ENCODE measurements around the gene DTWD2.
"Not testable (repeated sequence)": the region's sequence is repeated elsewhere in the genome, so short reads cannot be mapped to it uniquely, and the experiment has no call there.

The DTWD2 gene

GRCh38 chr5:118994595-118994994 is 6.2 kb upstream of the DTWD2 start:
- DNase-seq, result no peak

- not testable (repeated sequence) for DNase-seq
Observed at GRCh38 chr5:118993118-118993517, 4.8 kb upstream of the DTWD2 start.

DNA sequence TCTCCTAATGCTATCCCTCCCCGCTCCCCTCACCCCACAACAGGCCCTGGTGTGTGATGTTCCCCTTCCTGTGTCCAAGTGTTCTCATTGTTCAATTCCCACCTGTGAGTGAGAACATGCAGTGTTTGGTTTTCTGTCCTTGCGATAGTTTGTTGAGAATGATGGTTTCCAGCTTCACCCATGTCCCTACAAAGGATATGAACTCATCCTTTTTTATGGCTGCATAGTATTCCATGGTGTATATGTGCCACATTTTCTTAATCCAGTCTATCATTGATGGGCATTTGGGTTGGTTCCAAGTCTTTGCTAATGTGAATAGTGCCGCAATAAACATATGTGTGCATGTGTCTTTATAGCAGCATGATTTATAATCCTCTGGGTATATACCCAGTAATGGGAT is 3.7 kb upstream of the DTWD2 start:
- DNase-seq, result not testable (repeated sequence)

- no peak for DNase-seq
Observed at GRCh38 chr5:118990582-118990981, 2.2 kb upstream of the DTWD2 start.

GRCh38 chr5:118989816-118990215 is 1.5 kb upstream of the DTWD2 start:
- no peak for DNase-seq

- DNase-seq, result no peak
Observed at GRCh38 chr5:118988866-118989180, 476 bp upstream of the DTWD2 start.

GRCh38 chr5:118984602-118985001 is 3.7 kb downstream of the DTWD2 start:
- DNase-seq, result no peak

DNA sequence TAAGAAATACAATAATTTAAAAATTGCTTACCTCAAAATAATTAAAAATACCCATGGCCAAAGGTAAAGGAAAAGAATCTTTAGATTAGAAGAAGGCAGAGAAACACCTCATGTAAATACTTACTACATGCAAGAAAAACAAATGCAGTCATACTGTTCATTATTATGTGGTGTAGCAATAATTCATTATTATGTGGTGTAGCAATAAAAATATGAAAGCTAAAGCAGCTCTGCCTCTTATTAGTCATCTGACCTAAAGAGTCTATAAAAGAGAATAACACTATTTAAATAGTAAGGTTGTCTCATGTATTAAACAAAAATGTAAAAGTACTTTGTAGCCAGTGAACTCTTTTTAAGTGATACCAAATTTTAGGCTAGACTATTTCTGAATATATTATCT is 6.6 kb downstream of the DTWD2 start:
- no peak for DNase-seq

- DNase-seq, result no peak
Observed at GRCh38 chr5:118980438-118980837, 7.9 kb downstream of the DTWD2 start.

GRCh38 chr5:118980017-118980416 is 8.3 kb downstream of the DTWD2 start:
- DNase-seq, result no peak

DNA sequence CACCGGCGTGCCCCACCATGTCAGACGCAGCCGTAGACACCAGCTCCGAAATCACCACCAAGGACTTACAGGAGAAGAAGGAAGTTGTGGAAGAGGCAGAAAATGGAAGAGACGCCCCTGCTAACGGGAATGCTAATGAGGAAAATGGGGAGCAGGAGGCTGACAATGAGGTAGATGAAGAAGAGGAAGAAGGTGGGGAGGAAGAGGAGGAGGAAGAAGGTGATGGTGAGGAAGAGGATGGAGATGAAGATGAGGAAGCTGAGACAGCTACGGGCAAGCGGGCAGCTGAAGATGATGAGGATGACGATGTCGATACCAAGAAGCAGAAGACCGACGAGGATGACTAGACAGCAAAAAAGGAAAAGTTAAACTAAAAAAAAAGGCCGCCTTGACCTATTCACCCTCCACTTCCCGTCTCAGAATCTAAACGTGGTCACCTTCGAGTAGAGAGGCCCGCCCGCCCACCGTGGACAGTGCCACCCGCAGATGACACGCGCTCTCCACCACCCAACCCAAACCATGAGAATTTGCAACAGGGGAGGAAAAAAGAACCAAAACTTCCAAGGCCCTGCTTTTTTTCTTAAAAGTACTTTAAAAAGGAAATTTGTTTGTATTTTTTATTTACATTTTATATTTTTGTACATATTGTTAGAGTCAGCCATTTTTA is 14.4 kb downstream of the DTWD2 start:
- not testable (repeated sequence) for DNase-seq

- no peak for DNase-seq
Observed at GRCh38 chr5:118968925-118969375, 19.4 kb downstream of the DTWD2 start.

- no peak for DNase-seq
Observed at GRCh38 chr5:118968406-118968911, 19.9 kb downstream of the DTWD2 start.

GRCh38 chr5:118967059-118967508 is 21.3 kb downstream of the DTWD2 start:
- no peak for DNase-seq

DNA sequence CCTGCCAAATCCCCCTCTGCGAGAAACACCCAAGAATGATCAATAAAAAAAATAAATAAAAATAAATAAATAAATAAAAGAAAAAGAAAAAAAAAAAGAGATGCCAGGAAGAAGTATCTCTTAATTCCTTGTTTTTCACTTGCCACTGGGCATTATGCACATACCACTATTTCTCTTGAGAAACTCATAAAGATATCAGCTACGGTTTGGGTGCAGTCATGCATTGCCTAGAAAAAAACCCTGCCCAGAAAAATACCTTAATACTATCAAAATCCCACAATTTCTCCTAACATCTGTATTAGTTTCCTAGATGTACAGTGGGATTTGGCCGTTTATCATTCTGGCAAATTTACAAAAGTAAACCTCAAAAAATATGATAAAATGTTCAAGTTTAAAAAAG is 22.5 kb downstream of the DTWD2 start:
- no peak for DNase-seq

DNA sequence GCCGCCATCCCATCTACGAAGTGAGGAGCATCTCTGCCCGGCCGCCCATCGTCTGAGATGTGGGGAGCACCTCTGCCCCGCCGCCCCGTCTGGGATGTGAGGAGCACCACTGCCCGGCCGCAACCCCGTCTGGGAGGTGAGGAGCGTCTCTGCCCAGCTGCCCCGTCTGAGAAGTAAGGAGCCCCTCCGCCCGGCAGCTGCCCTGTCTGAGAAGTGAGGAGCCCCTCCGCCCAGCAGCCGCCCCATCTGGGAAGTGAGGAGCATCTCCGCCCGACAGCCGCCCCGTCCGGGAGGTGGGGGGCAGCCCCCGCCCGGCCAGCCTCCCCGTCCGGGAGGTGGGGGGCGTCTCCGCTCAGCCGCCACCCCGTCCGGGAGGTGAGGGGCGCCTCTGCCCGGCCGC is 23.4 kb downstream of the DTWD2 start:
- DNase-seq, result not testable (repeated sequence)

GRCh38 chr5:118964388-118964787 is 24.0 kb downstream of the DTWD2 start:
- DNase-seq, result not testable (repeated sequence)

DNA sequence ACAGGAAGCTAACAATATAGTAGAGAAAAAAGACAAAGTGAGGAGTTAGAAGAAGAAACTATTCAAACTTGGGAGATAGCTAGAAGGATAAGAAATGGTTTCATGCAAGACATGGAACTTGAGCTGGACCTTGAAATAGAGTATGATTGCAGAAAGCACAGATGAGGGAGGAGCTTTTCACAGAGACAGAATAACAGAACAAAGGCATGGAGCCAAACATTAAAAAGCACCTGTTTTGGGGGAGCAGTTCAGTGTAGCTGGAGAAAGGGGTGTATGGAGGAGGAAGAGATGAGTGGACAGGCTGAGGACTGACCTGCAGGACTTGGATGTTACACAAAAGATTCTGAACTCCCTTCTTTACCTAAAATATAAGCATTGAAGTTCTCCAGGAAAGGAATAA is 25.2 kb downstream of the DTWD2 start:
- no peak for DNase-seq

GRCh38 chr5:118960557-118960956 is 27.8 kb downstream of the DTWD2 start:
- DNase-seq, result no peak

GRCh38 chr5:118956727-118957126 is 31.6 kb downstream of the DTWD2 start:
- DNase-seq, result no peak

DNA sequence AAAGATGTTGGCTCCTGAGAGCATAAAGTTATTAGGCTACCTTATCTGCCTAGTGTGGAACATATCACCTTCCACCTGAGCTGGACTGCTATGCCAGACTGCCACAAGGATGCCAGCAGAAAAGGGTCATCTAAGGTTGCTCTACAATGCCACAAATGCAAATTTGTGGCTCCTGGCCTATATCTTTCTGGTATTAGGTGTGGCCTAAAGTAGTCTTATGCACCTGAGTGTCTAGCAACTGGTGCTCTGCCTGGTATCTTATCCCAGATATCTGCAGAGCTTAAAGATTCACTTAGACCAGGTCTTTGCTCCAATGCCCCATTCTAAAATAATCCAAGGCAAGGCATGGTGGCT is 34.7 kb downstream of the DTWD2 start:
- no peak for DNase-seq

DNA sequence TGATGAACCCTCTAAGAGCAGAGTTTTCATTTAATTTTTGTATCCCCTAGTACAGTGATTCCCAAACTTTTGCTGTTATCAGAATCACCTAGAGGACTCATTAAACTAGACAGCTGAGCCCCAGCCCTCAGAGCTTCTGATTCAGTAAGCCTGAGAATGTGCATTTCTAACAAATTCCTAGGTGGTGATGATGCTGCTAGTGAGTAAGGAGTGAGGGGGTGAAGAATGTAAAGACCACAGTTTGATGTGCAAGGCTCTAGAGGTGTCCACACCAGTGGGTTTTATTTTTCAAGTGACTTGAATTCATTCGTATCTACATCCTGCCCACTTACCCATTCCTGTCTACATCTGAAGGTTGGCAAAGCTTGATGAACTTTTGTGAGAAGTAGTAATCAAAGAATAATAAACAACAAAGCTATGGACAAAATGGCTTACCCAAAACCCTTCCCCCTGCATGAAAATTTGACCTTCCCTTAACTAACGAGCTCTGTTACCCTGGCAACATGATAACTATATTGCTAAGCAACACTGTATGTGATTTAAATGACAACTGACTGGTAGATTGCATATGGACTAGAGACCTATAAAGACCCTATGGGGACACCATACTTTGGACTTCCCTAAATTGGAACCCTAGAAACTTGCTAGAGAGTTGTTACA is 35.2 kb downstream of the DTWD2 start:
- DNase-seq, result no peak

GRCh38 chr5:118952306-118952705 is 36.0 kb downstream of the DTWD2 start:
- DNase-seq, result not testable (repeated sequence)

DNA sequence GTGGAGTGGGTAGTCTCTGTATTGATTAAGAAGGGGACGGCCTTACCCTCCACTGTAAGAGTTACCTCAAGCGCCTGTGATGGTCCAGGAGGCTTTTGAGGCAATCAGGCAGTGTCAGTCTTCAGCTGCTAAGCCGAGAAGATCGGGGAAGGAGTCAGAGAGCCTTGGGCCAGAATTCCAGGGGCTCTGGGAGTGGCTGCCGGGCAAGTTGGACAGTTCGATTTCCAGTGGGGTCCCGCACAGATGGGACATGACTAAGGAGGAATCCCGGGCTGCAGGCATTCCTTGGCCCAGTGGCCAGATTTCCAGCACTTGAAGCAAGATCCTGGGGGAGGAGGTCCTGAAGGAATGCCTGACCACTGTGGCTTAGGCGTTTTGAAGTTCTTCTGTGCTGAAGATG is 38.0 kb downstream of the DTWD2 start:
- DNase-seq, result not testable (repeated sequence)
